Measurements from ENCODE around the gene TLX2. TPM values are rescaled to one million over a fixed set of nuclear protein-coding genes. Genes with fewer than 3 reads are reported as not detected.

The TLX2 gene
- total RNA-seq, 1 donor from 2014 or later, result not detected

- DNase-seq (ENCODE audit: low read depth), result peak; percentile 64
- TF ChIP-seq CTCF (IDR thresholded peaks at IDR 0.05; ENCODE audit: insufficient read depth, low read length, severe bottlenecking), result peak; percentile 47
- Histone ChIP-seq H3K36me3 (ENCODE audit: control insufficient read depth, insufficient read depth, low read length) (peaks cover 7% of the 10 kb centered on the region), H3K4me3 (ENCODE audit: low read depth, low read length) (peak overlapping the region; percentile 54), H3K27me3 (ENCODE audit: control insufficient read depth, insufficient read depth, low read length) (peaks cover 9% of the 10 kb centered on the region)
- FAIRE-seq, result no peak
These were observed 11.3 kb upstream of the TLX2 start for GRCh38 chr2:74502720-74503505.

- Histone ChIP-seq H3K4me3 (ENCODE audit: low read depth, low read length) (peak overlapping the region; percentile 54), H3K36me3 (ENCODE audit: control insufficient read depth, insufficient read depth, low read length) (peaks cover 7% of the 10 kb centered on the region), H3K27me3 (ENCODE audit: control insufficient read depth, insufficient read depth, low read length) (peaks cover 7% of the 10 kb centered on the region)
- TF ChIP-seq CTCF (IDR thresholded peaks at IDR 0.05; ENCODE audit: insufficient read depth, low read length, severe bottlenecking), result no peak
- DNase-seq (ENCODE audit: low read depth) (no peak), FAIRE-seq (no peak)
These were observed 10.5 kb upstream of the TLX2 start for GRCh38 chr2:74503506-74504475.

- H3K4me3 ChIP-seq (ENCODE audit: low read depth, low read length), result no peak overlapping the region
- peaks cover 7% of the 10 kb centered on the region for H3K36me3 ChIP-seq (ENCODE audit: control insufficient read depth, insufficient read depth, low read length)
- DNase-seq (ENCODE audit: low read depth) (no peak), FAIRE-seq (no peak)
- TF ChIP-seq CTCF (IDR thresholded peaks at IDR 0.05; ENCODE audit: insufficient read depth, low read length, severe bottlenecking), result no peak
- peaks cover 5% of the 10 kb centered on the region for H3K27me3 ChIP-seq (ENCODE audit: control insufficient read depth, insufficient read depth, low read length)
These were observed 9.7 kb upstream of the TLX2 start for GRCh38 chr2:74504591-74504990.

GRCh38 chr2:74505448-74506246 is 8.6 kb upstream of the TLX2 start:
- FAIRE-seq (no peak), DNase-seq (ENCODE audit: low read depth) (no peak)
- Histone ChIP-seq H3K36me3 (ENCODE audit: control insufficient read depth, insufficient read depth, low read length) (peaks cover 7% of the 10 kb centered on the region), H3K4me3 (ENCODE audit: low read depth, low read length) (no peak overlapping the region), H3K27me3 (ENCODE audit: control insufficient read depth, insufficient read depth, low read length) (peaks cover 2% of the 10 kb centered on the region)
- TF ChIP-seq CTCF (IDR thresholded peaks at IDR 0.05; ENCODE audit: insufficient read depth, low read length, severe bottlenecking), result no peak

- peak within 1 kb of the TSS; percentile 70 for H3K4me3 ChIP-seq (ENCODE audit: low read depth, low read length)
- H3K27me3 ChIP-seq (ENCODE audit: control insufficient read depth, insufficient read depth, low read length), result peaks cover 14% of the 10 kb centered on the region
- TF ChIP-seq CTCF (IDR thresholded peaks at IDR 0.05; ENCODE audit: insufficient read depth, low read length, severe bottlenecking), result no peak
- DNase-seq (ENCODE audit: low read depth) (peak; percentile 96), FAIRE-seq (no peak)
- peaks cover 7% of the 10 kb centered on the region for H3K36me3 ChIP-seq (ENCODE audit: control insufficient read depth, insufficient read depth, low read length)
These were observed 6.9 kb upstream of the TLX2 start, which contains the start of gene PCGF1 for GRCh38 chr2:74507145-74507925. Gene PCGF1, minus strand, starts transcription at chr2:74507695. Its CDS starts 27 bp downstream, at chr2:74507668.
